Neural cell (in vitro differentiated cells): ENCODE data around the gene SARNP. TPM values are rescaled to one million over a fixed set of nuclear protein-coding genes. Genes with fewer than 3 reads are reported as not detected.

Experiments used
- H2AFZ ChIP-seq: fragments of 200-600, 300-800 bp; sonication (generic), shearing (Covaris generic); 2 replicates; pipeline ENCODE4 v1.6.0; 2014; ENCODE audit warnings: low read depth, mild to moderate bottlenecking, antibody characterized with exemption, low read length, moderate library complexity
- H3F3A ChIP-seq: fragments of 200-600 bp; shearing (Covaris generic); 2 replicates; pipeline ENCODE4 v1.6.1; 2016; ENCODE audit warnings: mild to moderate bottlenecking, moderate library complexity, mixed read lengths, antibody characterized with exemption, low read length; ENCODE audit not compliant: insufficient read depth, poor library complexity, severe bottlenecking
- H3K27ac ChIP-seq: fragments of 200-600, 300-800 bp; sonication (generic), shearing (Covaris generic); 2 replicates; pipeline ENCODE4 v1.5.1; 2014; ENCODE audit warnings: mild to moderate bottlenecking, low read length, moderate library complexity
- H3K27me3 ChIP-seq: fragments of 300-800, 200-600 bp; sonication (generic), shearing (Covaris generic); 2 replicates; pipeline ENCODE4 v1.6.0; 2014; ENCODE audit warnings: mild to moderate bottlenecking, low read depth, low read length, moderate library complexity; ENCODE audit not compliant: insufficient read depth
- H3K36me3 ChIP-seq: fragments of 300-800, 200-600 bp; sonication (generic), shearing (Covaris generic); 2 replicates; pipeline ENCODE4 v1.5.1; 2014; ENCODE audit warnings: mild to moderate bottlenecking, antibody characterized with exemption, low read length, moderate library complexity; ENCODE audit not compliant: insufficient read depth
- H3K4me2 ChIP-seq: fragments of 300-800, 200-600 bp; sonication (generic), shearing (Covaris generic); 2 replicates; pipeline ENCODE4 v1.6.0; 2014; ENCODE audit warnings: mild to moderate bottlenecking, low read length
- H3K4me3 ChIP-seq: fragments of 300-800, 200-600 bp; sonication (generic), shearing (Covaris generic); 2 replicates; pipeline ENCODE4 v1.5.1; 2014; ENCODE audit warnings: mild to moderate bottlenecking, low read length, moderate library complexity
- H3K79me2 ChIP-seq: fragments of 200-600 bp; shearing (Covaris generic); replicated peaks from 2 replicates; pipeline ENCODE4 v1.6.0; 2014; ENCODE audit warnings: mild to moderate bottlenecking, low read length, moderate library complexity; ENCODE audit not compliant: insufficient read depth
- H3K9ac ChIP-seq: fragments of 300-800, 200-600 bp; sonication (generic), shearing (Covaris generic); 2 replicates; pipeline ENCODE4 v1.6.1; 2016; ENCODE audit warnings: mild to moderate bottlenecking, low read length, mixed read lengths
- H3K9me2 ChIP-seq: fragments of 200-600 bp; shearing (Covaris generic); 2 replicates; pipeline ENCODE4 v1.6.1; 2016; ENCODE audit warnings: mild to moderate bottlenecking, low read length, mixed read lengths; ENCODE audit not compliant: insufficient read depth
- H3K9me3 ChIP-seq: fragments of 200-600, 300-800 bp; sonication (generic), shearing (Covaris generic); 2 replicates; pipeline ENCODE4 v1.6.1; 2016; ENCODE audit warnings: mild to moderate bottlenecking, mixed run types, low read length, moderate library complexity, mixed read lengths
- H4K20me1 ChIP-seq: fragments of 200-600 bp; shearing (Covaris generic); 2 replicates; pipeline ENCODE4 v1.6.1; 2016; ENCODE audit warnings: mild to moderate bottlenecking, mixed run types; ENCODE audit not compliant: insufficient read depth
- CTCF ChIP-seq: fragments of 450-650 bp; IDR thresholded peaks from 2 replicates; pipeline ENCODE4 v1.5.1; 2014; ENCODE audit warnings: antibody characterized with exemption, mild to moderate bottlenecking, moderate library complexity; ENCODE audit not compliant: poor library complexity, severe bottlenecking
- EP300 ChIP-seq: fragments of 450-650 bp; conservative IDR thresholded peaks from 2 replicates; pipeline ENCODE4 v1.6.1; 2014; ENCODE audit warnings: antibody characterized with exemption, mild to moderate bottlenecking, moderate library complexity; ENCODE audit not compliant: poor library complexity, severe bottlenecking
- EZH2 ChIP-seq: fragments of 200-600, 300-800 bp; shearing (Covaris generic), sonication (generic); IDR thresholded peaks from 2 replicates; pipeline ENCODE4 v1.6.1; 2014; ENCODE audit warnings: antibody characterized with exemption, low read length, borderline replicate concordance, mild to moderate bottlenecking; ENCODE audit not compliant: insufficient read depth, poor library complexity, severe bottlenecking
- MXI1 ChIP-seq: fragments of 450-650 bp; conservative IDR thresholded peaks from 2 replicates; pipeline ENCODE4 v1.6.1; 2014; ENCODE audit warnings: antibody characterized with exemption, mild to moderate bottlenecking; ENCODE audit not compliant: poor library complexity, severe bottlenecking
- POLR2AphosphoS5 ChIP-seq: IDR thresholded peaks from 2 replicates; pipeline ENCODE4 v1.6.1; 2012
- RAD21 ChIP-seq: fragments of 450-650 bp; conservative IDR thresholded peaks from 2 replicates; pipeline ENCODE4 v1.6.1; 2014; ENCODE audit warnings: antibody characterized with exemption, mild to moderate bottlenecking, moderate library complexity
- REST ChIP-seq: IDR thresholded peaks from 2 replicates; pipeline ENCODE4 v1.6.1; 2012; ENCODE audit warnings: borderline replicate concordance
- SMC3 ChIP-seq: fragments of 450-650 bp; conservative IDR thresholded peaks from 2 replicates; pipeline ENCODE4 v1.6.1; 2014; ENCODE audit warnings: antibody characterized with exemption, mild to moderate bottlenecking, moderate library complexity; ENCODE audit not compliant: poor library complexity
- TAF1 ChIP-seq: IDR thresholded peaks from 2 replicates; pipeline ENCODE4 v1.6.1; 2012; ENCODE audit warnings: low read depth
- polyA plus RNA-seq: library from polyadenylated mRNA; depleted of rRNA; stranded (reverse); fragments of >200 nt; gene quantifications from 2 replicates; pipeline ENCODE4 v1.2.3, GENCODE V29; 2014

The SARNP gene
- polyA plus RNA-seq, 1 donor from 2014 or later: 332 TPM

GRCh38 chr12:55713721-55714120 is 103.8 kb downstream of the SARNP start:
- Histone ChIP-seq H2AFZ (no peak overlapping the region), H3K4me2 (no peak overlapping the region), H3K27ac (no peak overlapping the region)

GRCh38 chr12:55712700-55713415 is 104.7 kb downstream of the SARNP start:
- Histone ChIP-seq H3F3A (no peaks in the 10 kb centered on the region), H3K79me2 (peaks cover 7% of the 10 kb centered on the region), H3K36me3 (no peaks in the 10 kb centered on the region), H4K20me1 (no peaks in the 10 kb centered on the region), H3K4me2 (no peak overlapping the region), H2AFZ (no peak overlapping the region), H3K9me2 (no peaks in the 10 kb centered on the region), H3K4me3 (no peak overlapping the region), H3K9ac (no peak overlapping the region), H3K27me3 (peaks cover 10% of the 10 kb centered on the region), H3K9me3 (no peaks in the 10 kb centered on the region), H3K27ac (no peak overlapping the region)
- TF ChIP-seq SMC3 (no peak), EZH2 (no peak)

More at GRCh38 chr12:55713721-55714120, 103.8 kb downstream of the SARNP start:
- Histone ChIP-seq H3K27me3 (peaks cover 10% of the 10 kb centered on the region), H3K9ac (no peak overlapping the region), H3K36me3 (no peaks in the 10 kb centered on the region), H3K4me3 (no peak overlapping the region), H4K20me1 (no peaks in the 10 kb centered on the region), H3K79me2 (peaks cover 7% of the 10 kb centered on the region), H3F3A (no peaks in the 10 kb centered on the region), H3K9me3 (no peaks in the 10 kb centered on the region), H3K9me2 (no peaks in the 10 kb centered on the region)
- no peak for TF ChIP-seq EZH2
- TF ChIP-seq REST: no peak
- no peak for TF ChIP-seq POLR2AphosphoS5
- TF ChIP-seq RAD21: no peak
- TF ChIP-seq EP300: no peak
- no peak for TF ChIP-seq SMC3
- TF ChIP-seq MXI1: no peak
- no peak for TF ChIP-seq CTCF
- TF ChIP-seq TAF1: no peak
